ENCODE results near the gene PTTG1IP2.

DNA sequence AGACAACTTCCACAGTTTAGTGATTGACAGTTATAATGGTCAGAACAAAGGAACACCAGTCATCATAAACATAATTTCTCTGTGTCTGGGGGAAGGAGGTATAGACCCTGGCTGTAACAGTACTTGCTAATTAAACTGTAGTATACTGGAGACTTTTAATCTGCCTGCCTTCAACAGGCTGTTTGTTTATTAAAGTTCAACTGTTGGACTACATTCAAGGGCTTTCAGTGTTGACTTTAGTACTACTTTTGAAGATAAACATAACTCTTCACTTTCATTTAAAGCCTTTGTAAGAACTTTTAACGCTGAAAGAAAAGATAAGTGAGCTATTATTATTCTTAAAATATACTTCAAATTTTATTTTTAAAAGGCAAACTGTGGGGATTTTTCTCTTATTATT lies 15.5 kb upstream of the PTTG1IP2 start:
- no peak for TF ChIP-seq POLR2A (IDR thresholded peaks at IDR 0.05)
- TF ChIP-seq, protein P1, sequence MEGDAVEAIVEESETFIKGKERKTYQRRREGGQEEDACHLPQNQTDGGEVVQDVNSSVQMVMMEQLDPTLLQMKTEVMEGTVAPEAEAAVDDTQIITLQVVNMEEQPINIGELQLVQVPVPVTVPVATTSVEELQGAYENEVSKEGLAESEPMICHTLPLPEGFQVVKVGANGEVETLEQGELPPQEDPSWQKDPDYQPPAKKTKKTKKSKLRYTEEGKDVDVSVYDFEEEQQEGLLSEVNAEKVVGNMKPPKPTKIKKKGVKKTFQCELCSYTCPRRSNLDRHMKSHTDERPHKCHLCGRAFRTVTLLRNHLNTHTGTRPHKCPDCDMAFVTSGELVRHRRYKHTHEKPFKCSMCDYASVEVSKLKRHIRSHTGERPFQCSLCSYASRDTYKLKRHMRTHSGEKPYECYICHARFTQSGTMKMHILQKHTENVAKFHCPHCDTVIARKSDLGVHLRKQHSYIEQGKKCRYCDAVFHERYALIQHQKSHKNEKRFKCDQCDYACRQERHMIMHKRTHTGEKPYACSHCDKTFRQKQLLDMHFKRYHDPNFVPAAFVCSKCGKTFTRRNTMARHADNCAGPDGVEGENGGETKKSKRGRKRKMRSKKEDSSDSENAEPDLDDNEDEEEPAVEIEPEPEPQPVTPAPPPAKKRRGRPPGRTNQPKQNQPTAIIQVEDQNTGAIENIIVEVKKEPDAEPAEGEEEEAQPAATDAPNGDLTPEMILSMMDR (IDR thresholded peaks at IDR 0.05), result no peak

Measured in thyroid gland (tissue), 4 donors.